ENCODE results near the gene TMSB10.

- TF ChIP-seq, protein P1, sequence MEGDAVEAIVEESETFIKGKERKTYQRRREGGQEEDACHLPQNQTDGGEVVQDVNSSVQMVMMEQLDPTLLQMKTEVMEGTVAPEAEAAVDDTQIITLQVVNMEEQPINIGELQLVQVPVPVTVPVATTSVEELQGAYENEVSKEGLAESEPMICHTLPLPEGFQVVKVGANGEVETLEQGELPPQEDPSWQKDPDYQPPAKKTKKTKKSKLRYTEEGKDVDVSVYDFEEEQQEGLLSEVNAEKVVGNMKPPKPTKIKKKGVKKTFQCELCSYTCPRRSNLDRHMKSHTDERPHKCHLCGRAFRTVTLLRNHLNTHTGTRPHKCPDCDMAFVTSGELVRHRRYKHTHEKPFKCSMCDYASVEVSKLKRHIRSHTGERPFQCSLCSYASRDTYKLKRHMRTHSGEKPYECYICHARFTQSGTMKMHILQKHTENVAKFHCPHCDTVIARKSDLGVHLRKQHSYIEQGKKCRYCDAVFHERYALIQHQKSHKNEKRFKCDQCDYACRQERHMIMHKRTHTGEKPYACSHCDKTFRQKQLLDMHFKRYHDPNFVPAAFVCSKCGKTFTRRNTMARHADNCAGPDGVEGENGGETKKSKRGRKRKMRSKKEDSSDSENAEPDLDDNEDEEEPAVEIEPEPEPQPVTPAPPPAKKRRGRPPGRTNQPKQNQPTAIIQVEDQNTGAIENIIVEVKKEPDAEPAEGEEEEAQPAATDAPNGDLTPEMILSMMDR (IDR thresholded peaks at IDR 0.05) = peak; percentile 69
- no peak for TF ChIP-seq ZFX (IDR thresholded peaks at IDR 0.05; ENCODE audit: borderline replicate concordance)
Measured at GRCh38 chr2:84881581-84882413, 23.7 kb upstream of the TMSB10 start.
